Stimulated activated naive CD4-positive, alpha-beta T cell treated with Interleukin-2 at 50 U/mL for 16 hours (primary cell): ENCODE measurements around the gene SHCBP1L.
"Not testable (repeated sequence)": the region's sequence is repeated elsewhere in the genome, so short reads cannot be mapped to it uniquely, and the experiment has no call there.

Experiments used
- DNase-seq: peaks from one replicate; lab custom pipeline; 2025; lab: John Stamatoyannopoulos, UW

Gene SHCBP1L

DNA sequence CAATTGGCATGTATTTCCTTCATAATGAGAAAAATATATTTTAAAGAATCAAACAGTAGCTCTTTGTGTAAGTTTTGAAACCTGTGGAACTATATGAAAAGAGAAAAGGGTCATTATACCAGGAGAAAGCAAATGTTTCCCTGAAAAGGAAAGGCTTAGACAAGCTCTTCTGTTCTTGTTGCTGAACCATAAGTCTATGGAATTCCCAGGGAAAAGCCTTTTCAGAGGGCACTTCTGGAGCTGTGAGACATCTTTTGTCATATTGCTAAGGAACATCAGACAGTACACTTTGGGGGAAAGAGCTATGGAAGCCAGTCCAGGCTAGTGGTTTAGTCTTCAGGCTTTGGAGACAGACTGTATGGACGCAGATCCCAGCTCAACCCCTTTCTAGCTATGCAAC lies 12.1 kb upstream of the SHCBP1L start:
- no peak for DNase-seq

DNA sequence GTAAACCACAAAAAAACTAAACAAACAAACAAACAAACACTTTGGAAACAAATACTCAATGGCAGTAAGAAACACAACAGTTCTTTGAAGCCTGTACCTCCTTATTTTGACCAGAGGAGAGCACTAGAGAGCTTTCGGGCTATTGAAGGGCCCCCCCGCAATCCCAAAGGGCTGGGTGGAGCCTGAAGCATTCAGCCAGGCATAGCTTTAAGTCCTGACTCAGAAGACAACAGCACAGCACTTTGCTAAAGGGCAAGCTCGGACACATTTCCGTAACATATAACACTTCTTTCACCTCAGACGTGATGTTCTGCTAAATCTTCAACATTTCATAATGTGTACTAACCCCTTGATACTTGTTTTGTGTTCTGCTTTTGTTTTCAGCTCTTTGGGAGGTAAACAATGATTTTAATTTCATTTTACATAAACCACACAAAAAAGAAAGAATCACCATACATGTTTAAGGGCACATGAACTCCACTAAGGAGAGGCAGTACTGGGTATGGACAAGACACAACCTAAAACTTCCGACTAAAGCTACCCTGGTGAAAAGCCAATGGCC lies 9.7 kb upstream of the SHCBP1L start:
- DNase-seq, result no peak

DNA sequence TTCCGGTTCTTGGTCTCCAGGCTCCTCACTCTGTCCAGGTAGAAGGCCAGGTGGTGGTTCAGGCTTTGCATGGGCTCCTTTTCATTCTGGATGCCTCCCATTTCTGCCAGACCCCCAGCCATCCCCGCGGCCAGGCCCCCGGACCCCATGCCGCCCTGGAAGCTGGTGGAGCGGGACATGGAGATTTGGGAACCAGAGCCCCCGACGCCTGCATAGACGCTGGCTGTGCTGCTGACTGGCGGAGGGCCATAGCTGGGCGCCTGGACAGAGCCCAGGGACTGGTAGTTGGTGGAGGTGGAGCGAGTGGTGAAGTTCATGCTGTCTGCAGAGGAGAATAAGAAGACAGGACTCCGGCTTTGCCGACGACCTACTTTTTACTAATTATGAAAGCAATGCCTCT lies 7.1 kb upstream of the SHCBP1L start:
- DNase-seq, result no peak

DNA sequence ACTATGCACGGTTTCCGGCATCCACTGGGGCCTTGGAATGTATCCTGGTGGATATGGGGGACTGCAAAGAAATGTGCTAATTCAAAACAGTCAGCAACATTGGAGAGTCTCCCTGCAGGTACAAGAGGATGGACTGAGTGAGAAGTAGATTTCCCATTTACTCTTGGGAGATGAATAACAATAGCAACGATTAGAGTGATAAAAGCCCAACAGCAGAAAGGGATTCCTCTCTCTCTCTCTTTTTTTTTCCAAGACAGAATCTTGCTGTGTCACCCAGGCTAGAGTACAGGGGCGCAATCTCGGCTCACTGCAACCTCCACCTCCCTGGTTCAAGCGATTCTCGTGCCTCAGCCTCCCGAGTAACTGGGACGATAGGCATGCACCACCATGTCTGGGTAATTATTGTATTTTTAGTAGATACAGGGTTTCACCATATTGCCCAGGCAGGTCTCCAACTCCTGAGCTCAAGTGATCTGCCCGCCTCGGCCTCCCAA lies 5.0 kb upstream of the SHCBP1L start:
- DNase-seq, result no peak

DNA sequence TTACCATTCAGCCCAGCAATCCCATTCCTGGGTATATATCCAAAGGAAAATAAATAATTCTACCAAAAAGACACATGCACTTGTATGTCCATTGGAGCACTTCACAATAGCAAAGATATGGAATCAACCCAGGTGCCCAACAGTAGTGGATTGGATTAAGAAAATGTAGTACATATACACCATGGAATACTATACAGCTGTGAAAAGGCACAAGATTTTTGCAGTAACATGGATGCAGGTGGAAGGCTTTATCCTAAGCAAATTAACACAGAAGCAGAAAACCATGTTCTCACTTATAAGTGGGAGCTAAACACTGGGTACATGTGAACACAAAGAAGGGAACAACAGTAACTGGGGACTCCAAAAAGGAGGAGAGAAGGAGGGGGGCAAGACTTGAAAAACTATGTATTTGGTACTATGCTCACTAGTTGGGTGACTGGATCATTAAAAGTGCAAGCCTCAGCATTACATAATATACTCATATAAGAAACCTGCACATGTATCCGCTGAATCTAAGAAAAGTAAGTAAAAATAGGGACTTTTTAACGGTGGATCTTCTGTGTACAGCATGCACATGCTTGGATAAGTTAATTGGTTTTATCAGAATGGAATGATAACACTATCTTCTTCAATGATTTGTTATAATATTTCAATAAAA lies 3.9 kb upstream of the SHCBP1L start:
- DNase-seq, result no peak

DNA sequence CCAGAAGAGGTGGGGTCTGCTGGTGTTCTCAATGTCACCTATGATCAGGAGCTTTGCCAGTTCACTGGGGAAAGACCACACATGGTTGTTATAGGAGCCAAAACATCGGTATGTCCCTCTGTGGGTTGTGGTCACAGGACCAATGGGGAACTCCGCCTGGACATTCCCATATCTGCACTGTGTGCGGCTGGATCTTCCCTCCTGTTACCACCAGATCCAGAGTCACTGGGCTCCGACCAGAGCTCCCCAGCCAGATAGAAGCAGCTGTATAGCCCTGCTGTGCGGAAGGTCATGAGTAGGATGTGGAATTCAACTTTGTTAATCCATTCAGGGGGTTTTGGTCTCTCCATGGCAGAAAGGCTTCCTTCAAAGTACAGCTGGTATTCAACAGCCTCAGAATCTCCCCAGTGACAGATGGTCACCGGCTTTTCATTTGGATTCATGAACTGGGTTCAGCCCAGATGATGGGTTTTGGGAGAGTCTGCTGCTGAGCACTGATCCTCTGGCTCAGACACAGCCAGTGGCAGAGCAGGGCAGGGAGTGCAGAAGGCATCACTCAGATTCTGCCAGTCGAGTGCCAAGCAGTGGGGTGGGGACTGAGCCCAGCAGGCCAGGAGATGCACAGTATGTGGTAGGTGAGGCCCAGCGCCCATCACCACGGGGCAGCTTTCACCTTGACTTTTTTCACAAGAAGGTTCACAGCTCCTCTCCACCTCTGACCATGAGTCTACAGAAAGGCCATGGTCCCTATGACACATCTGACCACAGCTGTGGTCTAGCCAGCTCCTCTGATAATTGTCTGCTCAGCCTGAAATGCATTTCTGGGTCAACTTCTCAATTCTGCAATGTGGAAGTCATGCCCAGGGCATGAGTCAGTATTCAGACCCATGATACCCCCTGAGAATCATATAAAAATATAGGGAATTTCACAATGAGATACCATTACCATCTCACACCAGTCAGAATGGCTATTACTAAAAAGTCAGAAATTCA lies 2.9 kb upstream of the SHCBP1L start:
- no peak for DNase-seq

DNA sequence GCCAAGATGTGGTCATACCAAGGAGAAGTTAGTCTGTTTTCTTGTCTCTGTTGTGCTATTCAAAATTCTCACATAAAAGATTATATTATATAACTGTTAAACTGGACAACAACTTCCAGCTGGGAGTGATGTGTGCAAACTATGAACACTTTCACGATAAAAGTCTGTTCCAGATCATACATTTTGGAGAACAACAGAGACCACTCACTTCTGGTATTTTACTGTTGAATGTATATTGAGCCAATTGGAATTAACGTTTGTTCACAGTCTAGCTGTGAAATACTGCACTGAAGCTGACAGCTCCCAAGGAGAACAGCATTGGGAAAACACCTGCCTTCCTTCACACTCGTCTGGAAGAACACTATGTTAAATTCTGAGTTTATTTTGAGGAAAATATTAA lies 860 bp upstream of the SHCBP1L start:
- no peak for DNase-seq

DNA sequence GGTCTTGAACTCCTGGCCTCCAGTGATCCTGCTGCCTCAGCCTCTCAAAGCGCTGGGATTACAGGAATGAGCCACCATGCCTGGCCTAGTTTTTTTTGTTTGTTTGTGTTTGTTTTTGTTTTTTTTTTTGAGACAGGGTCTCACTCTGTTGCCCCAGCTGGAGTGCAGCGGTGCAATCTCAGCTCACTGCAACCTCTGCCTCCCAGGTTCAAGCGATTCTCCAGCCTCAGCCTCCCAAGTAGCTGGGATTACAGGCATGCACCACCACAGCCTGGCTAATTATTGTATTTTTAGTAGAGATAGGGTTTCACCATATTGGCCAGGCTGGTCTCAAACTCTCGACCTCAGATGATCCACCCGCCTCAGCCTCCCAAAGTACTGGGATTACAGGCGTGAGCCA lies 9.6 kb downstream of the SHCBP1L start:
- not testable (repeated sequence) for DNase-seq

DNA sequence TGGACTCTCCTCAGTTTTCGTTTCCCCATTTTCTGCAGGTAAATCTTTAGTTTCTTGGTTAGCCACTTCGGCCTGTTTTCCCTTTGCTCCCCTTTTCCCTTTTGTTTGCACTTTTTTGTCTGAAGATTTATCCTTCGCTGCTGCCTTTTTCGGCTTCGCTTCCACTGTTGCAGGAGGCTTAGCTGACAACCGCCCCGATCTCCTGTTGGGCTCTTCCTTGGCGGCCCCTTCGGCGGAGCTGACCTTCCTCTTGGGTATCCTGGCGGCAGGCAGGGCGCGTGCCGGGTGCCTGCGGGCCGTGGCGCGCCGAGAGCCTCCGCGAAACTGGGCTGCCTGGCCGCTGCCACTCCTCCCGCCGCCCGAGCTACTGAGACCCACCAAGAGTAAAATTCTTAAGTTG lies 10.8 kb downstream of the SHCBP1L start:
- not testable (repeated sequence) for DNase-seq

DNA sequence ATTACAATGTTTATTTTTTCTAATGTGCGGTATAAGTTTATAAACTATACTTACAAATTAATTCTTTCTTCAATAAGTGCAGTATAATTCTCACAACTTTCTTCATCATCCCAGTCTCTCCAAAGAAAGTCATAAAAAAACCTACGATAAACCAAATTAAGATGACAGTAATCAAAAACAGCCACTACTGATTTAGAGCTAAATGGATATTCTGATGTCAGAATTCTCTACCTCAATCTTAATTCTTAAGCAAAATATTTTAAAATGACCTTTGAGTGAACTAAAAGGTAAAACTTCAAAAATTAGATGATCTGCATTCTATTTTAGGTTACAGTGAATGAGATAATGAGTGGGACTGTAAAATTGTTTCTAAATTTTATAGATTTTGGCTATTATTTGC lies 13.6 kb downstream of the SHCBP1L start:
- no peak for DNase-seq

DNA sequence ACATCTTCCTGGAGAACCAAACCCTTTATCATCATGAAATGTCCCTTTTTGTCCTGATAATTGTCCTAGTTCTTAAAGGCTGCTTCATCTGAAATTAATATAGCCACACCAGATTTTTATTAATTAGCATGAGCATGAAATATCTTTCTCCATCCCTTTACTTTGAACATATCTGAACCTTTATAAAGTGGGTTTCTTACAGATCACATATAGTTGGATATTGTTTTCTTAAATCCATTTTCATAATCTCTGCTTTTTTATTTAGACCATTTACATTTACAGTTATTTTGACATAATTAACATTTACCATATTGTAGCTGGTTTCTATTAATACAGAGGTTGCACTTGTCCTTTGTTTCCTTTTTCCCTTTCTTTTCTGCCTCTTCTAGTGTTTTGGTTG lies 17.2 kb downstream of the SHCBP1L start:
- DNase-seq, result no peak

DNA sequence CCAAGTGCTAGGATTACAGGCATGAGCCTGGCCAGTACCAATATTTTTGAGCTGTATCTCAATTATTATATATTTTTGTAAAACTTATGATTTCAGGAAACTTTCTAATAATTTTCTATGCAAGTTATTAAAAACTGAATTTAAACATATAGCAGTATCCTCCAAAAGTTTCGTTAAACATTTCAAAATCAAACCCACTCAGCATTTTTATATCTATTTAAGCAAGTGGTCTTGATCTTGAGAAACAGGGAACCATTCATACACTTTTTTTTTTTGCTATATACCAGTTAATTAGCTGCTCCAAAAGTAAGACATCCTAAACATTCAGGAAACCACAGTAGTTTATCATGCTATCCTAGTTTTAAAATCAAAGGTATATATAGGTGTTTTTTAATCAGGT lies 22.0 kb downstream of the SHCBP1L start:
- no peak for DNase-seq

DNA sequence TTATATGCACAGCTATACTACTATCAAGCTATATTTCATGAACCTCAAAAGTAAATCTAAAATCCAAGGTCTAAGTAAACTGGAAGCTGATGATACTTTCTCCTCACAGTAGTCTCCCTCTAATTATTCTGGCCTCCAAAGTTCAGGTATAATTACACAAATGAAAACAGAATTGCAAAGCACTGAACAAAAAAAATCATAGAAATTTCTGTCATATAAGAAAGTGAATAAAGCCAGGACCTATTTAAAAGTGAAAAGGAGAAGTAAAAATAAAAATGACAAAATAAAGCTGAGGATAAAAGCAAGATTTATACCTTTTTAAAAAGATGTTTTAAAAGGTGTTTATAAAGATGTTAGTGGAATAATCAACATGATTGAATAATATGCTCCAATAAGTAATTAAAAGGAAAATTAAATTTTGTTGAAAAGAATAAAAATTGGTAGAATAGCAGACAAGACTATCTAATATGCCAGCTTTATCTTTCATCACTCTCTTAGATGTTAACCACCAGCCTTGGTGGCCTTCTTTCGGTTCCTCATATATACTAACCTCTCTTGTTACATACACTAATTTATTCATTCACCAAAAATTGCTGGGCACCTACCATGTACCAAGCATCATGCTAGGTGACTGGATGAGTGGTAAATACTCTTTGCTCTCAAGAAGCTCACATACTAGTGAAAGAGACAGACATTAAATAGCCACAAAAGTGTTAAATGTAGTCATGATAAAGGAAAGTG lies 25.1 kb downstream of the SHCBP1L start:
- no peak for DNase-seq

DNA sequence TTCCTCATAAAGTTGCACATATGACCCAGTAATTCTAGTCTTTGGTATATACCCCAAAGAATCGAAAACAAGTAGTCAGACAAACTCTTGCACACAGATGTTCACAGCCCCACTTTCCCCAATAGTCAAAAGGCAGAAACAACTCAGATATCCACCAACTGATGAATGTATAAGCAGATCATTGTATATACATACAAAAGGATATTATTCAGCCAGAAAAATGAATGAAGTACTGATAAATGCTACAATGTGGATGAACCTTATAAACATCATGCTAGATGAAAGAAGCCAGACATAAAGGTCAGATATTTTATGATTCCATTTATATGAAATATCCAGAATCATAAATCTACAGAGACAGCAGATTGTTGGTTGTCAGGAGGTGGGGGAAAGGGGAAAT lies 27.3 kb downstream of the SHCBP1L start:
- no peak for DNase-seq

DNA sequence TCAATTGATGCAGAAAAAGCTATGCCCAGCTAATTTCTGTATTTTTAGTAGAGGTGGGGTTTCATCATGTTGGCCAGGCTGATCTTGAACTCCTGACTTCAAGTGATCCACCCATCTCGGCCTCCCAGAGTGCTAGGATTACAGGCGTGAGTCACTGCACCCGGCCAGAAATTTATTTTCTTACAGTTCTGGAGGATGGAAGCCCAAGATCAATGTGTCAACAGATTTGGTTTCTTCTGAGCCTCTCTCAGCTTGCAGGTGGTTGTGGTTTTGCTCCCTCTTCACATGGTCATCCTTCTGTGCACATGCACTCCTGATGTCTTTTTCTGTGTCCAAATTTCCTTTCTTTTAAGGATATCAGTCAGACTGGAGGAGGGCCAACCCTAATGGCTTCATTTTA lies 35.6 kb downstream of the SHCBP1L start:
- DNase-seq, result no peak

DNA sequence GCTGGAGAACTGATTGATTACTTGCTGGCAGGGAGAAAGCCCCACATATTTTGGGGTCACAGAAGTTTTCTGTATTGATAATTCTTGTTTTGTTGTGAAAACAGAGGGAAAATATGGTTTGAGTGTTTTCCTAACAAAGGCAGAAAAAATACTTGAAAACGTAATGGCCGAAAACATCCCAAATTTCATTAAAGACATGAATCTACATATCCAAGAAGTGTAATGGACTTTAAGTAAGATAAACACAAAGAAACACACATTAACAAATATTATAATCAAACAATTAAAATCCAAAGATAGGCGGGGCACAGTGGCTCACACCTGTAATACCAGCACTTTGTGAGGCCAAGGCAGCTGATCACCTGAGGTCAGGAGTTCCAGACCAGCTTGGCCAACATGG lies 39.6 kb downstream of the SHCBP1L start:
- DNase-seq, result no peak

DNA sequence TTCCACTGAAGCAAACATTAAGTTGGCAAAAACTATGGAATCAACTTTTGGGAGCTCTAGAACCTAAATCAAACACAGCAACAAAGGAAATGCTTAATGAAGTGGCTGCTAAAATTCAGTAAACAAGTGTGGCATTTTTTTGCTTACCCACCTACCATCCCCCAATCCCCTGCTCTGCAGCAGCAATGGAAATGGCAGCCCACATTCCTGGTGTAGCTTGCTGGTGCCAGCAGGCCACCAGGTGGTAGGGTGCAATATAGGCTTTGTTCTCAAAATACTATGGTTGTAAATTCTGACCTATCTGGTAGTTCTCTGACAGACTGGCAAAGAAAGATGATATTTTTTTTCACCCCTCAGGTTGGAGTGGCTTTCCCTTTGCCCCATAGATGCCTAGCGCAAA lies 42.8 kb downstream of the SHCBP1L start:
- DNase-seq, result no peak

DNA sequence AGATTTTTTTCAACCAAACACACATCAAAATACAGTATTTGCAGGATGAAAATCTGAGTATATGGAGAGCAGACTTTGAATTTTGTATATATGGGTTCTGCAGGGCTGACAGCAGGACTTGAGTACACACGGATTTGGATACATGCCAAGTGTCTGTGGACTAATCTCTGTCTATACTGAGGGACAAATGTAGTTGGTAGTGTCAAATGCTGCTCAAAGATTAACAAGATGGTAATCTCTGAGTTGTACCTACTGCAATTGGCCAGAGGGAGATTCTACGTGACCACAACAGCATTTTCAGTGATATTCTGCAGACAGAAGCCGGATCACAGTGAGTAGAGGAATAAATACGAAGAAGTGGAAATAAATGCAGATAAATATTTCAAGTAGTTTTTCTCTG lies 43.4 kb downstream of the SHCBP1L start:
- no peak for DNase-seq

DNA sequence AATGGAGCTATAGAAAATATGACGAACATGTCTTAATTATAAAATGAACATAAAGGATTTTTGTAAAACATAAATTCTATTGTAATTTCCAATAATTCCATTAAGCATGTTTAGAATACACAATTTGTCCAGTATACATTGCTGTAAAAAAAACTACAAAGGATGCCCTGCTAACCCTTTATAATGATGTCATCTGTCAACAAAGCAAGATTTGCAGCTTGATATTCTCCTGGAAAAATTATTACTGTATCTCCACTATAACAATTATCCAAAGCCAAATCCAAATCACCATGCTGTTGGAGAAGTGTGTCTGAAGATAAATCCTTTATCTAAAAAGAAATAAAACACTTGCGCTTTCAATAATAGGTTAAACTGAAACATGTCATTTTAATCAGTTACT lies 47.6 kb downstream of the SHCBP1L start:
- DNase-seq, result no peak

DNA sequence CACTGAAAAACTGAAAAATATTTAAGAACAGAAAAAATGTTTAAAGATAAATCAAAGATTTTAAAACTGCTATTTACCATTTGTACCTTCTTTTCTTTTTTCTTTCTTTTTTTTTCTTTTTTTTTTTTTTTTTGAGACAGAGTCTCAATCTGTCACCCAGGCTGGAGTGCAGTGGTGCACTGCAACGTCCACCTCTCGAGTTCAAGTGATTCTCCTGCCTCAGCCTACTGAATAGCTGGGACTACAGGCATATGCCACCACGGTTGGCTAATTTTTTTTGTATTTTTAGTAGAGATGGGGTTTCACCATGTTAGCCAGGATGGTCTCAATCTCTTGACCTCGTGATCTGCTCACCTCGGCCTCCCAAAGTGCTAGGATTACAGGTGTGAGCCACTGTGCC lies 51.0 kb downstream of the SHCBP1L start:
- not testable (repeated sequence) for DNase-seq

DNA sequence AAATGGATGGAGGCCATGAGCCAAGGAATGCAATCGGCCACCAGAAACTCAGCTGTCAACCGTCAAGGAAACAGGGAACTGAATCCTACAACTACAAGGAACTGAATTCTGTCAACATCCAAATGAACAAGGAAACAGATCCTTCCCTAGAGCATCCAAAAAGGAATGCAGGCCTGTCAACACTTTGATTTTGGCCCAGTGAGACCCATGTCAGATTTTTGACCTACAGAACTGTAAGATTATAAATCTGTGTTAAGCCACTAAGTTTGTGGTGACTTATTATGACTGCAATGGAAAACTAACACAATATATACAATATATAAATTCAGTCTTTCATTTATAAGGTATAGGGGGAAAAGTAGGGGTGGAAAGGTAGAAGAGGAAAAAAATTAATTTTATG lies 55.3 kb downstream of the SHCBP1L start:
- no peak for DNase-seq

DNA sequence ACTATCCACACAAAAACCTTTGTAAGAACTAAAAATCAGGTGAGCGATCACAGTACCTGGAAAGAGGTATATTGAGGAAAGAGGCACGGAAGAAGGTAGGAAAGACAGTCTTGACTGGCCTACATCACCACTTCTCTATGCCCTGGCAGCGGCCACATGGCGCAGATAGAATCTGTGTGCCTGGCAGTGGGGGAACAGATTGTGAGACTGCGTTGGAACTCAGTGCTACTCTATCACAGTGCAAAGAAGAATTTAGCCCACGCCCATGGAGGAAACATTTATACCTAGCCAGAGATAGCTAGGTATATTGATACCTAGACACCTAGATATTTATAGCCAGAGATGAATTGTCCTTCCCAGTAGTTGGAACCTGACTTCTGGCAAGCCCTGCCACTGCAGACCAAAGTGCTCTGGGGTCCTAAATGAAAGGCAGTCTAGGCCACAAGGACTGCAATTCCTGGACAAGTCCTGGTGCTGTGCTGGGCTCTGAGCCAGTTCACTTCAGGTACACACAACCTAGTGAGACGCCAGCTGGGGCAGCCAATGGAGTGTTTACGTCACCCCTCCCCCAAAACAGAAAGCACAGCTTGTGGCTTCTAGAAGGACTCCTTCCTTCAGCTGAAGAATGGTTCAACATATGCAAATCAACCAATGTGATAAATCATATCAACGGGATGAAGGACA lies 61.9 kb downstream of the SHCBP1L start:
- DNase-seq, result no peak
